ENCODE measurements around the gene WWOX. TPM values are rescaled to one million over a fixed set of nuclear protein-coding genes. Genes with fewer than 3 reads are reported as not detected.

The WWOX gene
- total RNA-seq, 1 experiment from 2014 or later, result 15.6 TPM

DNA sequence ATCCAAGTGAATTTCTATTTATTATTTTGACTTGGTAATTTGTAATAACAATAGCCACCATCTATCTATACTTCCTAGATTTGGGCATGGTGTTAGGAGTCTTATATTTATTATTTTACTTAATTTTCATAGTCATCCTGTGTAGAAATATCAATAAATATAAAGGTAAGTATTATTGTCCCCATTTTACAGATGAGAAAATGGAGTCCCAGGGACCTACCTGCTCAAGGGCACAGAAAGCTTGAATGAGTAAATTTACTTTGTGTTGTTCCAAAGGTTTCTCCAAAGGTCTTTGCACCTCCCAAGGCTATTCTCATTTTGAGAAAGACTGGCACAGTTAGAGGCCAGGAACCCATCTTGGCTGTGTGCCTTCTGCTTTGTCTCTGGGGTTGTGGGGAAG is 738.3 kb downstream of the WWOX start:
- no peak overlapping the region for H2AFZ ChIP-seq (ENCODE audit: low read length)
- no peak overlapping the region for H2BK12ac ChIP-seq (ENCODE audit: insufficient read length, low read depth, low read length)
- H3K4me2 ChIP-seq (ENCODE audit: insufficient read depth, insufficient read length, low read length), result no peak overlapping the region
- no peaks in the 10 kb centered on the region for H3K79me2 ChIP-seq (ENCODE audit: insufficient read depth, low read length)
- Mint-ChIP-seq H3K4me3 (no peak overlapping the region), H3K36me3 (ENCODE audit: insufficient read depth in 1 of 3, low read depth in 3 of 3) (no peaks in the 10 kb centered on the region), H3K9me3 (no peaks in the 10 kb centered on the region), H3K27ac (no peak overlapping the region; a peak in 1 of 7 replicates), H3K4me1 (no peaks in the 10 kb centered on the region), H3K27me3 (ENCODE audit: low read depth) (no peaks in the 10 kb centered on the region; the same call in 1 of the 2 replicates)
- H2BK120ac ChIP-seq (ENCODE audit: low read depth, low read length, poor library complexity, severe bottlenecking), result no peak overlapping the region
- no peak overlapping the region for H3K56ac ChIP-seq (ENCODE audit: insufficient read length, low read depth, low read length)
- no peaks in the 10 kb centered on the region for H3K9me3 ChIP-seq (ENCODE audit: control insufficient read depth, low read depth, low read length)
- H3K18ac ChIP-seq (ENCODE audit: insufficient read length, low read depth, low read length), result no peak overlapping the region
- no peak overlapping the region for H2BK5ac ChIP-seq (ENCODE audit: insufficient read length, low read length)
- TF ChIP-seq, protein P1, sequence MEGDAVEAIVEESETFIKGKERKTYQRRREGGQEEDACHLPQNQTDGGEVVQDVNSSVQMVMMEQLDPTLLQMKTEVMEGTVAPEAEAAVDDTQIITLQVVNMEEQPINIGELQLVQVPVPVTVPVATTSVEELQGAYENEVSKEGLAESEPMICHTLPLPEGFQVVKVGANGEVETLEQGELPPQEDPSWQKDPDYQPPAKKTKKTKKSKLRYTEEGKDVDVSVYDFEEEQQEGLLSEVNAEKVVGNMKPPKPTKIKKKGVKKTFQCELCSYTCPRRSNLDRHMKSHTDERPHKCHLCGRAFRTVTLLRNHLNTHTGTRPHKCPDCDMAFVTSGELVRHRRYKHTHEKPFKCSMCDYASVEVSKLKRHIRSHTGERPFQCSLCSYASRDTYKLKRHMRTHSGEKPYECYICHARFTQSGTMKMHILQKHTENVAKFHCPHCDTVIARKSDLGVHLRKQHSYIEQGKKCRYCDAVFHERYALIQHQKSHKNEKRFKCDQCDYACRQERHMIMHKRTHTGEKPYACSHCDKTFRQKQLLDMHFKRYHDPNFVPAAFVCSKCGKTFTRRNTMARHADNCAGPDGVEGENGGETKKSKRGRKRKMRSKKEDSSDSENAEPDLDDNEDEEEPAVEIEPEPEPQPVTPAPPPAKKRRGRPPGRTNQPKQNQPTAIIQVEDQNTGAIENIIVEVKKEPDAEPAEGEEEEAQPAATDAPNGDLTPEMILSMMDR (conservative IDR thresholded peaks at IDR 0.05), result no peak
- no peak overlapping the region for H4K91ac ChIP-seq (ENCODE audit: insufficient read length, low read depth, low read length)
- no peak overlapping the region for H3K27ac ChIP-seq (ENCODE audit: insufficient read length, low read depth, low read length)
- H4K5ac ChIP-seq (ENCODE audit: insufficient read length, low read depth, low read length), result no peak overlapping the region
- H4K8ac ChIP-seq (replicated peaks; ENCODE audit: insufficient read length, low read depth, low read length), result no peak overlapping the region
- H3K4ac ChIP-seq (ENCODE audit: low read depth, low read length), result no peak overlapping the region
- H4K20me1 ChIP-seq (ENCODE audit: control insufficient read depth, insufficient read depth, insufficient read length), result no peaks in the 10 kb centered on the region
- H3K9ac ChIP-seq (ENCODE audit: extremely low read depth, insufficient read length, low read length), result no peak overlapping the region
- no peak overlapping the region for H2AK5ac ChIP-seq (ENCODE audit: insufficient read length, low read length)
- no peak overlapping the region for H2BK15ac ChIP-seq (ENCODE audit: low read depth, low read length)
- H3K14ac ChIP-seq (ENCODE audit: insufficient read depth, low read length), result peak overlapping the region; percentile 63; the same call in 1 of the 2 replicates
- no peak for DNase-seq
- H3K79me1 ChIP-seq (ENCODE audit: insufficient read depth, low read depth, low read length, poor library complexity, severe bottlenecking), result no peaks in the 10 kb centered on the region
- no peak overlapping the region for H2BK20ac ChIP-seq (ENCODE audit: low read depth, low read length, poor library complexity, severe bottlenecking)
- no peaks in the 10 kb centered on the region for H3K27me3 ChIP-seq (ENCODE audit: insufficient read depth, low read length)
- peak overlapping the region; percentile 97 for H3K23ac ChIP-seq (ENCODE audit: insufficient read length, low read depth, low read length)
- H3T11ph ChIP-seq (ENCODE audit: low read length), result no peak overlapping the region
- no peaks in the 10 kb centered on the region for H3K23me2 ChIP-seq (ENCODE audit: insufficient read length, low read depth, low read length, poor library complexity, severe bottlenecking)
- H3K4me1 ChIP-seq (ENCODE audit: insufficient read depth, low read length), result no peaks in the 10 kb centered on the region
